ENCODE results near the gene PPIE.

Gene PPIE

GRCh38 chr1:39738622-39739366, at the start of gene PPIE:
TSS of gene PPIE (plus strand) at chr1:39738882. CDS start at chr1:39738901, 19 bp downstream.
- DNase-seq (ENCODE audit: low read depth in 2 of 2): peak; percentile 93 to 95

- DNase-seq (ENCODE audit: low read depth in 2 of 2): no peak
These were observed 49.5 kb upstream of the PPIE start for GRCh38 chr1:39689214-39689613.

- DNase-seq (ENCODE audit: low read depth in 2 of 2): no peak
These were observed 49.0 kb upstream of the PPIE start for GRCh38 chr1:39689635-39690034.

GRCh38 chr1:39690225-39690624, 48.5 kb upstream of the PPIE start:
- DNase-seq (ENCODE audit: low read depth in 2 of 2): no peak

GRCh38 chr1:39690794-39691382, 47.8 kb upstream of the PPIE start:
- no peak for DNase-seq (ENCODE audit: low read depth in 2 of 2)

- DNase-seq (ENCODE audit: low read depth in 2 of 2): peak; percentile 77 to 87
These were observed 47.1 kb upstream of the PPIE start, which contains the start of gene HPCAL4 for GRCh38 chr1:39691383-39692151. TSS of gene HPCAL4 (minus strand) at chr1:39691433. CDS start at chr1:39684603, 6,830 bp downstream.

GRCh38 chr1:39692152-39693074, 46.3 kb upstream of the PPIE start:
- no peak for DNase-seq (ENCODE audit: low read depth in 2 of 2)

GRCh38 chr1:39694026-39694425, 44.7 kb upstream of the PPIE start:
- DNase-seq (ENCODE audit: low read depth in 2 of 2): no peak

GRCh38 chr1:39695016-39695415, 43.7 kb upstream of the PPIE start:
- DNase-seq (ENCODE audit: low read depth in 2 of 2): no peak

- DNase-seq (ENCODE audit: low read depth in 2 of 2): no peak
These were observed 42.2 kb upstream of the PPIE start for GRCh38 chr1:39696448-39696847.

- DNase-seq (ENCODE audit: low read depth in 2 of 2): no peak
These were observed 40.1 kb upstream of the PPIE start for GRCh38 chr1:39698568-39698967.

GRCh38 chr1:39699419-39699818, 39.3 kb upstream of the PPIE start:
- no peak for DNase-seq (ENCODE audit: low read depth in 2 of 2)

- DNase-seq (ENCODE audit: low read depth in 2 of 2): no peak
These were observed 38.3 kb upstream of the PPIE start for GRCh38 chr1:39700348-39700747.

GRCh38 chr1:39701049-39701439, 37.6 kb upstream of the PPIE start:
- DNase-seq (ENCODE audit: low read depth in 2 of 2): no peak

- DNase-seq (ENCODE audit: low read depth in 2 of 2): no peak
These were observed 33.9 kb upstream of the PPIE start for GRCh38 chr1:39704757-39705156.

GRCh38 chr1:39707506-39707905, 31.2 kb upstream of the PPIE start:
- DNase-seq (ENCODE audit: low read depth in 2 of 2): no peak

- DNase-seq (ENCODE audit: low read depth in 2 of 2): no peak
These were observed 27.3 kb upstream of the PPIE start for GRCh38 chr1:39711104-39711965.

GRCh38 chr1:39711966-39712340, 26.7 kb upstream of the PPIE start:
- no peak for DNase-seq (ENCODE audit: low read depth in 2 of 2)

GRCh38 chr1:39713557-39713956, 25.1 kb upstream of the PPIE start:
- DNase-seq (ENCODE audit: low read depth in 2 of 2): no peak

- DNase-seq (ENCODE audit: low read depth in 2 of 2): no peak
These were observed 20.9 kb upstream of the PPIE start for GRCh38 chr1:39717809-39718208.

All from activated CD8-positive, alpha-beta memory T cell treated with anti-CD3 and anti-CD28 coated beads for 4 hours (primary cell).